ENCODE data around the gene ARIH2. TPM values are rescaled to one million over a fixed set of nuclear protein-coding genes. Genes with fewer than 3 reads are reported as not detected.

Gene ARIH2
- total RNA-seq, 1 donor from 2014 or later: 69.9 TPM

GRCh38 chr3:48996640-48997039 lies 78.0 kb downstream of the ARIH2 start:
- no peak for TF ChIP-seq CTCF (IDR thresholded peaks at IDR 0.05)
- Mint-ChIP-seq H3K36me3 (ENCODE audit: low read depth) (peaks cover 1% of the 10 kb centered on the region), H3K27ac (ENCODE audit: unreplicated experiment) (no peak overlapping the region), H3K9me3 (ENCODE audit: low read depth) (no peaks in the 10 kb centered on the region), H3K4me3 (ENCODE audit: unreplicated experiment) (no peak overlapping the region), H3K27me3 (ENCODE audit: low read depth) (no peaks in the 10 kb centered on the region), H3K4me1 (ENCODE audit: low read depth) (peaks cover 5% of the 10 kb centered on the region)
- DNase-seq (ENCODE audit: low spot score): no peak

DNA sequence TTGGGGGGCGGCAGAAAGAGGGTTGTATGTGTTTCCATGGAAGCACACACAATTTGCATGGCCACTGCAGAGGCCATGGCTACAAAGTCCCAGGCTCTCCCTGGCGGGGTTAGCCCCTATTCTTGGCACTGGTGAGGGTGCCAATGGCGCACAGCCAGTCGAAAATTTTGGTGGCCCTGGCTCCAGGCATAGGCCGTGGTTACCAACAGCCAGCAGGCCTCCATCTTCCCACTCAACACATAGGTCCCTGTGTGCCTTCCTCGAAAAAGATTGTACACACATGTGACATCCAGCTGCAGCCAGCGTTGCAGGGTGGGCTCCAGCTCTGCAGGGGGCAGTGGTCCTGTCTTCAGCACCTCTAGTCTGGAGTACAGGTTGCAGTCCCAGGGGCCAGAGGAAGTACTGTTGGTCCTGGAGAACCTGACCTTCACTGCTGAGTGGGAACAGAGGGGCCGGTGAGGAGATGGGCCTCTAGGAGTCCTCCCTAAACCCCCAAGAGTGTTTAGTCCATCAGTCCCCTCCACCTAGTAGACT lies 78.5 kb downstream of the ARIH2 start:
- H3K9me3 Mint-ChIP-seq (ENCODE audit: low read depth): no peaks in the 10 kb centered on the region
- H3K27me3 Mint-ChIP-seq (ENCODE audit: low read depth): no peaks in the 10 kb centered on the region
- no peak overlapping the region for H3K4me3 Mint-ChIP-seq (ENCODE audit: unreplicated experiment)
- peaks cover 3% of the 10 kb centered on the region for H3K36me3 Mint-ChIP-seq (ENCODE audit: low read depth)
- no peak overlapping the region for H3K27ac Mint-ChIP-seq (ENCODE audit: unreplicated experiment)
- no peak for TF ChIP-seq CTCF (IDR thresholded peaks at IDR 0.05)
- no peaks in the 10 kb centered on the region for H3K4me1 Mint-ChIP-seq (ENCODE audit: low read depth)
- DNase-seq (ENCODE audit: low spot score): no peak

- Mint-ChIP-seq H3K4me1 (ENCODE audit: low read depth) (no peaks in the 10 kb centered on the region), H3K27ac (ENCODE audit: unreplicated experiment) (no peak overlapping the region), H3K36me3 (ENCODE audit: low read depth) (peaks cover 3% of the 10 kb centered on the region), H3K9me3 (ENCODE audit: low read depth) (no peaks in the 10 kb centered on the region), H3K27me3 (ENCODE audit: low read depth) (no peaks in the 10 kb centered on the region), H3K4me3 (ENCODE audit: unreplicated experiment) (no peak overlapping the region)
- DNase-seq (ENCODE audit: low spot score): no peak
- TF ChIP-seq CTCF (IDR thresholded peaks at IDR 0.05): no peak
Measured at GRCh38 chr3:48997714-48998637, 79.3 kb downstream of the ARIH2 start.

DNA sequence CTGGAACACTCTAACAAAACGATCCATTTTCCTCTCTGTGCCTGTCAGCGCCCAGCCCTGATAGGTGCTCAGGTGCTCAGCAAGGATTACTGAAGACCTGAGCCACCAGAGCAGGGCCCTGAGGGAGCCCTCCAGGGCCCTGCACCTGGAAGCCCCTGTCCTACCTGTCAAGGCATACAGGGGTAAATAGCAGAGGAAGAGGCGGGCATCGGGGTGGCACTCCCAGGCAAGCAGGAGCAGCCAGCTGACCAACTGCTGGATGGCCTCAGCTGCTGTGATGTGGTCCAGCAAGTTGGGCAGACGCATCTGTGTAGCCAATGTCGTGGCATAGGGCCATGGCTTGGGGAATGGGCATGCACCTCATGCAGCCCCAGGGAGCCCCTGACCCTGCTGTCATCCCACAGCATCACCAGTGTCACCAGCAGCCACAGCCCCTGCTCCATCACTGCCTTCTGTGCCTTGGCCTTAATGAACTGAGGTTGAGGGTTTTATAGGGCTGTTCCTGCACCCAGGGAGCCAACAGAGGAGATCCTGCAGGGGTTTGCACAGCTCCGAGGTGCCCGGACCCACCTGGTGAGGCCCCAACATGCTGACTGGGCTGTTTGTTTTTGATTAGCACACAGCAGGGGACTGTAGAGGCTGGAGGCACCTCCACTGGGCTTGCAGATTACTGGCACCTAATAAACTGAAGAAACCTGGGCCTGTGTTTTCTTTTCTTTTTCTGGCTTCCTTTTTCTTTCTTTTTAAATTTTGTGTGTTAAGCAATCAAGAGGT lies 80.6 kb downstream of the ARIH2 start:
- TF ChIP-seq CTCF (IDR thresholded peaks at IDR 0.05): no peak
- no peak for DNase-seq (ENCODE audit: low spot score)
- Mint-ChIP-seq H3K9me3 (ENCODE audit: low read depth) (no peaks in the 10 kb centered on the region), H3K4me3 (ENCODE audit: unreplicated experiment) (no peak overlapping the region), H3K27me3 (ENCODE audit: low read depth) (no peaks in the 10 kb centered on the region), H3K36me3 (ENCODE audit: low read depth) (peaks cover 3% of the 10 kb centered on the region), H3K27ac (ENCODE audit: unreplicated experiment) (no peak overlapping the region), H3K4me1 (ENCODE audit: low read depth) (no peaks in the 10 kb centered on the region)

DNA sequence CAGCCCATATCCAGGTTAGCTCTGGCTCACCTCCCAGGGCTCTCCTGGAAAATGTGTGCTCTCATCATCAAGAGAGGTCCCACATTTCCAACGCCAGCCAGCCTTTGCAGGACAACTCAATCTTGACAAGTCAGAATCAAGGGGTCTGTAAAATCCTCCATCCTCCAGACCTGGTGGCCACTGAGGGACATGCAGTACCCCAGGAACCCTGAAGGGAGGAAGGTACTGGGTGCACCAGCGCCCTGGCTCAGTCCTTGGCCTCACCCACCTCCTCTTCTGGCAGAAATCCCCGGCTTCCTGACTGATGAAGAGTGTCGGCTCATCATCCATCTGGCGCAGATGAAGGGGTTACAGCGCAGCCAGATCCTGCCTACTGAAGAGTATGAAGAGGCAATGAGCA lies 82.5 kb downstream of the ARIH2 start:
- H3K36me3 Mint-ChIP-seq (ENCODE audit: low read depth): peaks cover 2% of the 10 kb centered on the region
- TF ChIP-seq CTCF (IDR thresholded peaks at IDR 0.05): no peak
- H3K4me3 Mint-ChIP-seq (ENCODE audit: unreplicated experiment): no peak overlapping the region
- DNase-seq (ENCODE audit: low spot score): no peak
- no peaks in the 10 kb centered on the region for H3K27me3 Mint-ChIP-seq (ENCODE audit: low read depth)
- peaks cover under 1% of the 10 kb centered on the region for H3K4me1 Mint-ChIP-seq (ENCODE audit: low read depth)
- H3K9me3 Mint-ChIP-seq (ENCODE audit: low read depth): no peaks in the 10 kb centered on the region
- no peak overlapping the region for H3K27ac Mint-ChIP-seq (ENCODE audit: unreplicated experiment)
